T-helper 1 cell treated with Interleukin-12 subunit alpha and Interleukin-12 subunit beta and Interleukin-4 antibody, amounts not matched to agents 30 ng/mL and 1 ng/mL, for 36 hours (primary cell): Measurements from ENCODE around the gene LRRC9. TPM values are rescaled to one million over a fixed set of nuclear protein-coding genes. Genes with fewer than 3 reads are reported as not detected.
"Not testable (repeated sequence)": the region's sequence is repeated elsewhere in the genome, so short reads cannot be mapped to it uniquely, and the experiment has no call there.

Source experiments
- intact Hi-C: fragments of 100-400 bp; cut with micrococcal nuclease; formaldehyde crosslinking; loops from one replicate; pipeline ENCODE4 v1.15.1; 2024
- total RNA-seq: library from RNA; stranded (reverse); gene quantifications from 2 replicates; pipeline ENCODE4 v1.2.3, GENCODE V29; 2022

The LRRC9 gene
- not detected in 2 replicates for total RNA-seq

DNA sequence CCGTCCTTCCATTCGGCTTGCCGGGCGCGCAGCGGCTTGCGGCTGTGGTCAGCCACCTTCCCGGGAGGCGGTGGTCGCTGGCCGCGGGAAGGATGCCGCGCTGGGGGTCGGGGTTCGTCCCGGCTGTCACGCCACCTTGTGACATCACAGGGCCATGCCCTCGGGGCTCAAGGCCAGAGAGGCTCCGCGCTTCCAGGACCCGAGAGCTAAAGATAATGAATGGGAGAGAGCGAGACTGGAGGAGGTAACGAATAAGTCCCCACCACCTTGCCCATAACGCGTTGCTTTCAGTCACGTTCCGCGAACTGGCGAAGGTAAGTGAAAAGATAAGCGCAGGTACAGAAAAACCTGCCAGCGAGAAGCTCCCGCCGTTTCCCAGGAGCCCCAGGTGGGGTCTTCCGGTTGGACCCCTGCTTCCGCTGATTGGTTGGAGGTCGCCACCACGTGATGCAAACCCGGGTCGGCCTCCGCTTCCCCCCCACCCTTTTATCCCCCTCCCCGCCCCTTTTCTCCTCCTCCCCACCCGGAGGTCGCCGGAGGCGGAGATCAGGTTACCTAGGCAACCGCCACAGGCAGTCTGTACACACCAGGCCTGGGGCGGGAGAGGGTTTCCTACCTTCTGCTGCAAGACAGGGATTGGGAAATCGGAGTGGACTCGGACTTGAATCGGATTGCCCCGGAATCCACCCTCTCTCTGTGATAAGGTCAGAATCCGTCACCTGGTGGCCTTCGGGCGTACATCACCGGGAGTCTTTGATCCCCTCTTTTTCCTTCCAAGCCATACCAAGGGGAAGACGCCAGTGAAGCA is at the start of gene LRRC9:
Gene LRRC9, plus strand, starts transcription at position 575 of the 808 bp plus-strand sequence.
- intact Hi-C loops: no loop called here

GRCh38 chr14:59870277-59871165 is 49.4 kb upstream of the LRRC9 start, which contains the start of gene RTN1:
RTN1 (minus strand) TSS chr14:59870776; CDS start chr14:59870630, 146 bp downstream.
- intact Hi-C loops: no loop called here

- intact Hi-C loops: no loop called here
Measured at GRCh38 chr14:59871166-59871495, 48.8 kb upstream of the LRRC9 start.

- intact Hi-C loops: no loop called here
Measured at GRCh38 chr14:59882957-59883356, 37.0 kb upstream of the LRRC9 start.

- intact Hi-C loops: no loop called here
Measured at GRCh38 chr14:59890676-59891075, 29.3 kb upstream of the LRRC9 start.

- intact Hi-C loops: no loop called here
Measured at GRCh38 chr14:59895721-59896120, 24.2 kb upstream of the LRRC9 start.

GRCh38 chr14:59897757-59898383 is 22.1 kb upstream of the LRRC9 start:
- intact Hi-C loops: no loop called here

GRCh38 chr14:59900556-59900955 is 19.4 kb upstream of the LRRC9 start:
- intact Hi-C loops: no loop called here

DNA sequence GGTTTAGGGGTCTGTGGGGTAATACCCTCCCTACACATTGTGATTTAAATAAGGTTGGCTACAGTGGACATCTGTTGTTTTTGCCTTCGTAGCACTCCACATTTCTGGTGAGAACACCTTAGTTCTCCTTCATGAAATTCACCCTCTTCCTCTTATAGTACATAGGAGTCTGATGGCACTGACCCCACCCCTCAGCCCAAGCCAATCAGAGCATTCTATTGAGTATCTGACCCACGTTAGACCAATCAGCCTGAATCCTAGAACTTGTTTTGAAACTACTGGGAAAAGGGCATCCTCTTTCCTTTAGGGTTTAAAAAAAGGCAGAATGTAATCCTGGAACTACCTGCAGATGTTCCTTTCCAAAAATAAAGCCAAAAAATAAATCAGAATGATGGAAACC is 15.8 kb upstream of the LRRC9 start:
- intact Hi-C loops: no loop called here

- intact Hi-C loops: no loop called here
Measured at GRCh38 chr14:59905188-59905587, 14.8 kb upstream of the LRRC9 start.

DNA sequence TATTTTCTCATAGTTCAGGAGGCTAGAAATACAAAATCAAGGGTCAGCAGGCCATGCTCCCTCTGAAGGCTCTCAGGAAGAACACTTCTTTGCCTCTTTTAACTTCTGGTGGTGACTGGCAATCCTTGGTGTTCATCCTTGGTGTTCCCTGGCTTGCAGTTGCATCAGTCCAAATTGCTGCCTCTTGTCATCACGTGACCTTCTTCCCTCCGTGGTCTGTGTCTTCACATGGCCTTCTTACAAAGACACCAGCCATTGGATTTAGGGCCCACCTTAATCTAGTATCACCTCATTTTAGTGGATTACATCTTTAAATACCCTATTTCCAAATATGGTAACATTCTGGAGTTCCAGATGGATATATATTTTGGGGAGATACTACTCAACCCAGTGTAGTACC is 7.5 kb upstream of the LRRC9 start:
- intact Hi-C loops: no loop called here

- intact Hi-C loops: no loop called here
Measured at GRCh38 chr14:59913187-59913586, 6.8 kb upstream of the LRRC9 start.

- intact Hi-C loops: loop anchor here (1.0 kb wide), 1 partner anchor 792 kb away; no protein-coding TSS in a partner anchor
Measured at GRCh38 chr14:59918824-59919569, 947 bp upstream of the LRRC9 start.

- intact Hi-C loops: no loop called here
Measured at GRCh38 chr14:59920378-59920683, 387 bp downstream of the LRRC9 start.

- intact Hi-C loops: no loop called here
Measured at GRCh38 chr14:59925797-59926196, 5.9 kb downstream of the LRRC9 start.

GRCh38 chr14:59926534-59926933 is 6.6 kb downstream of the LRRC9 start:
- intact Hi-C loops: no loop called here

GRCh38 chr14:59931237-59931636 is 11.3 kb downstream of the LRRC9 start:
- intact Hi-C loops: no loop called here

DNA sequence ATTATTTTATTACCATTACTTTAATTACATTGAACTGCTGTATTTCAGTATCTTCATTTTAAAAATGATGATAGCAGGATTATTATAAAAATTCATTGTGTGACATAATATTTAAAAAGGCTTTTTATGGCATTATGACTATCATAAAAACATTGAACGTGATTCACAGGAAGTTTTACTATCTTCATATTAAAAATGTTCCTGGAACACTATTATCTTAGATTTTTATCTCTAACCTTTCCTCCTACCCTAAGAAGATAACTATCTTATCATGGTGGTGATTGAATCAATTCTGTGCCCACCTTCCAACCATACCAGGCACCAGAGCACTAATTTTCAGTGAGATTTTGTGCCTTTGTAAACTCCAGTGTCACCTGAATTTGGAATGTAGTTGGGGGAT is 16.2 kb downstream of the LRRC9 start:
- intact Hi-C loops: no loop called here

DNA sequence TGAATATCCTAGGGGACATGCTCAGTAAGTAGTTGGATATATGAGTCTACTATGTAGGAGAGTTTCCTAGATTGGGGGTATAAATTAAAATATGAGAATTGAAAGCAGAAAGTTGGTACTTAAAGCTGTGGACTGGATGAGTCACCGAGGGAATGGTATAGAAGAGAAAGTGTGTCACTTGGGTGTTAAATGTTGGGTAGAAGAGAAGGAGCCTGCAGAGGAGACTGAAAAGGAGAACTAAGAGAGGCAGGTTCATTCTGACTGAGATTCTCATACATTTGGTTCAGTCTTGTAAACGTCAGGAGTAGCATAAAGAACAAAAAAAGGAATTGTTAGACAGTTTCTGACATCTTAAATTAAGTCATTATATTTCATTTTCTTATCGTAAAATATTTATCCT is 19.9 kb downstream of the LRRC9 start:
- intact Hi-C loops: no loop called here

DNA sequence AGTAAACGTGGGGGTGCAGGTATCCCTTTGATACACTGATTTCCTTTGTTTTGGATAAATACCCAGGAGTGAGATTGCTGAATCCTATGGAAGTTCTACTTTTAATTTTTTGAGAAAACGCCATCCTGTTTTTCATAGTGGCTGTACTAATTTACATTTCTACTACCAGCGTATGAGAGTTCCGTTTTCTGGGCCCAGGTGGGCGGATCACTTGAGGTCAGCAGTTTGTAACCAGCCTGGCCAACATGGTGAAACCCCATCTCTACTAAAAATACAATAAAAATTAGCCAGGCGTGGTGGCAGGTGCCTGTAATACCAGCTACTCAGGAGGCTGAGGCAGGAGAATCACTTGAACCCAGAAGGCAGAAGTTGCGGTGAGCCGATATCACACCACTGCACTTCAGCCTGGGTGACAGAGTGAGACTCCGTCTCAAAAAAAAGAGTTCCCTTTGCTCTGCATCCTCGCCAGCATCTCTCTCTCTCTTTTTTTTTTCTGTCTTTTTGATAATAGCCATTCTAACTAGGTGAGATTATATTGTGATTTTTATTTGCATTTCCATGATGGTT is 22.4 kb downstream of the LRRC9 start:
- intact Hi-C loops: not testable (repeated sequence)

DNA sequence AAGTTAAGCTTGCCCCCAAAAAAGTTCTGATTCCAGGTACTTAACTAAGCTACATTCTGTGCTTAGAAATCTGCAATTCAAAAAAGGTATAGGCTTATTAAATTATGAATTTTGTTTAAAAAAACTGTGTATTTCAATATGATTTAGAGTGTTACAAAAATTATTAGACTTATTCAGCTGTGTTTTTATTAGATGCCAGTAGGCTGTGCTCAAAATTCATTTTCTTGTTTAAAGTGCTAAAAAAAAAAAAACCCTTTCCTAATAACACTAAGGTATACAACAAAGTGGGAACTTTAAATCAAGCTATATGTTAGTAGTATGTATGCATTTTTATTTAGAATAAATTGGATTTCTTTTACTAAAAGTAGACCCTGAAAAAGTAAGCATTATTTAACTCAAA is 25.0 kb downstream of the LRRC9 start:
- intact Hi-C loops: no loop called here
